ENCODE results near the gene BPIFA2.

GRCh38 chr20:33158637-33159385, 9.1 kb upstream of the BPIFA2 start:
- TF ChIP-seq, protein P1, sequence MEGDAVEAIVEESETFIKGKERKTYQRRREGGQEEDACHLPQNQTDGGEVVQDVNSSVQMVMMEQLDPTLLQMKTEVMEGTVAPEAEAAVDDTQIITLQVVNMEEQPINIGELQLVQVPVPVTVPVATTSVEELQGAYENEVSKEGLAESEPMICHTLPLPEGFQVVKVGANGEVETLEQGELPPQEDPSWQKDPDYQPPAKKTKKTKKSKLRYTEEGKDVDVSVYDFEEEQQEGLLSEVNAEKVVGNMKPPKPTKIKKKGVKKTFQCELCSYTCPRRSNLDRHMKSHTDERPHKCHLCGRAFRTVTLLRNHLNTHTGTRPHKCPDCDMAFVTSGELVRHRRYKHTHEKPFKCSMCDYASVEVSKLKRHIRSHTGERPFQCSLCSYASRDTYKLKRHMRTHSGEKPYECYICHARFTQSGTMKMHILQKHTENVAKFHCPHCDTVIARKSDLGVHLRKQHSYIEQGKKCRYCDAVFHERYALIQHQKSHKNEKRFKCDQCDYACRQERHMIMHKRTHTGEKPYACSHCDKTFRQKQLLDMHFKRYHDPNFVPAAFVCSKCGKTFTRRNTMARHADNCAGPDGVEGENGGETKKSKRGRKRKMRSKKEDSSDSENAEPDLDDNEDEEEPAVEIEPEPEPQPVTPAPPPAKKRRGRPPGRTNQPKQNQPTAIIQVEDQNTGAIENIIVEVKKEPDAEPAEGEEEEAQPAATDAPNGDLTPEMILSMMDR (IDR thresholded peaks at IDR 0.05; ENCODE audit: low read depth, low read length, poor library complexity, severe bottlenecking), result no peak
- no peak for TF ChIP-seq EZH2phosphoT487 (IDR thresholded peaks at IDR 0.05; ENCODE audit: borderline replicate concordance, low read length)
